MM.1S (cell line): ENCODE measurements around the gene MYZAP.

Source experiments
- DNase-seq: peaks from one replicate; pipeline ENCODE4 v3.0.0-alpha.2; 2015
- H2AFZ ChIP-seq: fragments of 300-600 bp; sonication (generic); 2 replicates; pipeline ENCODE4 v1.6.0; 2016; ENCODE audit warnings: antibody characterized with exemption, low read length
- H3F3A ChIP-seq: fragments of 300-600 bp; sonication (generic); 2 replicates; pipeline ENCODE4 v1.6.1; 2016; ENCODE audit warnings: mild to moderate bottlenecking, antibody characterized with exemption, low read length, moderate library complexity, mixed read lengths; ENCODE audit not compliant: insufficient read depth
- H3K27ac ChIP-seq: fragments of 300-600 bp; sonication (generic); 2 replicates; pipeline ENCODE4 v1.5.1; 2016; ENCODE audit warnings: mild to moderate bottlenecking, low read length
- H3K27me3 ChIP-seq: fragments of 300-600 bp; sonication (generic); replicated peaks from 2 replicates; pipeline ENCODE4 v1.6.0; 2016; ENCODE audit warnings: low read length; ENCODE audit not compliant: insufficient read depth
- H3K36me3 ChIP-seq: fragments of 300-600 bp; sonication (generic); replicated peaks from 2 replicates; pipeline ENCODE4 v1.6.1; 2016; ENCODE audit warnings: mild to moderate bottlenecking, low read length, mixed read lengths; ENCODE audit not compliant: insufficient read depth
- H3K4me1 ChIP-seq: fragments of 300-600 bp; sonication (generic); 2 replicates; pipeline ENCODE4 v1.6.1; 2016; ENCODE audit warnings: low read length, mixed read lengths
- H3K4me2 ChIP-seq: fragments of 300-600 bp; sonication (generic); 2 replicates; pipeline ENCODE4 v1.6.0; 2016; ENCODE audit warnings: low read depth, low read length
- H3K4me3 ChIP-seq: fragments of 300-600 bp; sonication (generic); 2 replicates; pipeline ENCODE4 v1.5.1; 2016; ENCODE audit warnings: low read length, mixed read lengths
- H3K79me2 ChIP-seq: fragments of 300-600 bp; sonication (generic); 2 replicates; pipeline ENCODE4 v1.6.1; 2016; ENCODE audit warnings: mixed run types, low read length, mixed read lengths
- H3K9ac ChIP-seq: fragments of 300-600 bp; sonication (generic); 2 replicates; pipeline ENCODE4 v1.6.1; 2016; ENCODE audit warnings: low read length, mixed read lengths
- H3K9me2 ChIP-seq: fragments of 300-600 bp; sonication (generic); replicated peaks from 2 replicates; pipeline ENCODE4 v1.6.1; 2016; ENCODE audit warnings: mild to moderate bottlenecking, low read length, mixed read lengths; ENCODE audit not compliant: insufficient read depth
- H3K9me3 ChIP-seq: fragments of 300-600 bp; sonication (generic); replicated peaks from 2 replicates; pipeline ENCODE4 v1.6.1; 2016; ENCODE audit warnings: mild to moderate bottlenecking, low read length, mixed read lengths; ENCODE audit not compliant: insufficient read depth
- H4K20me1 ChIP-seq: fragments of 300-600 bp; sonication (generic); 2 replicates; pipeline ENCODE4 v1.6.1; 2016; ENCODE audit warnings: mild to moderate bottlenecking, low read length, moderate library complexity, mixed read lengths; ENCODE audit not compliant: insufficient read depth
- CTCF ChIP-seq: fragments of 300-600 bp; sonication (generic); IDR thresholded peaks from 2 replicates; pipeline ENCODE4 v1.5.1; 2016; ENCODE audit warnings: antibody characterized with exemption, low read length, mixed read lengths
- EZH2 ChIP-seq: fragments of 300-600 bp; sonication (generic); optimal IDR thresholded peaks from 2 replicates; pipeline ENCODE3; 2017; ENCODE audit warnings: low read depth, mild to moderate bottlenecking, antibody characterized with exemption, low read length, mixed read lengths
- EZH2phosphoT487 ChIP-seq: fragments of 300-600 bp; sonication (generic); IDR thresholded peaks from 2 replicates; pipeline ENCODE4 v1.6.1; 2018; ENCODE audit warnings: antibody characterized with exemption, low read length

Gene MYZAP

GRCh38 chr15:57727031-57727430, 135.3 kb downstream of the MYZAP start:
- DNase-seq: no peak
- H4K20me1 ChIP-seq: no peaks in the 10 kb centered on the region

GRCh38 chr15:57728436-57728835, 136.7 kb downstream of the MYZAP start:
- H3K4me1 ChIP-seq: no peaks in the 10 kb centered on the region
- no peaks in the 10 kb centered on the region for H3K36me3 ChIP-seq
- H3K27ac ChIP-seq: no peak overlapping the region
- no peak for TF ChIP-seq EZH2
- TF ChIP-seq CTCF: no peak
- TF ChIP-seq EZH2phosphoT487: no peak
- H3F3A ChIP-seq: no peaks in the 10 kb centered on the region
- no peaks in the 10 kb centered on the region for H3K27me3 ChIP-seq
- H3K4me3 ChIP-seq: no peak overlapping the region
- H3K4me2 ChIP-seq: no peak overlapping the region
- no peaks in the 10 kb centered on the region for H3K79me2 ChIP-seq
- no peaks in the 10 kb centered on the region for H3K9me2 ChIP-seq
- DNase-seq: no peak
- H2AFZ ChIP-seq: no peak overlapping the region
- no peaks in the 10 kb centered on the region for H3K9me3 ChIP-seq
- H3K9ac ChIP-seq: no peak overlapping the region
- no peaks in the 10 kb centered on the region for H4K20me1 ChIP-seq

More at GRCh38 chr15:57727031-57727430, 135.3 kb downstream of the MYZAP start:
- Histone ChIP-seq H2AFZ (no peak overlapping the region), H3K27me3 (no peaks in the 10 kb centered on the region), H3K4me3 (no peak overlapping the region), H3K9me3 (no peaks in the 10 kb centered on the region), H3K27ac (no peak overlapping the region), H3K9me2 (no peaks in the 10 kb centered on the region), H3K4me1 (no peaks in the 10 kb centered on the region), H3F3A (no peaks in the 10 kb centered on the region), H3K4me2 (no peak overlapping the region), H3K36me3 (no peaks in the 10 kb centered on the region), H3K79me2 (no peaks in the 10 kb centered on the region), H3K9ac (no peak overlapping the region)
- TF ChIP-seq CTCF: no peak
- no peak for TF ChIP-seq EZH2phosphoT487
- TF ChIP-seq EZH2: no peak

GRCh38 chr15:57730876-57731275, 139.2 kb downstream of the MYZAP start:
- Histone ChIP-seq H3K9ac (no peak overlapping the region), H3F3A (no peaks in the 10 kb centered on the region), H4K20me1 (no peaks in the 10 kb centered on the region), H3K36me3 (no peaks in the 10 kb centered on the region), H3K79me2 (no peaks in the 10 kb centered on the region), H3K27ac (no peak overlapping the region), H3K27me3 (no peaks in the 10 kb centered on the region), H3K4me1 (no peaks in the 10 kb centered on the region), H3K4me2 (no peak overlapping the region), H3K9me3 (no peaks in the 10 kb centered on the region), H3K4me3 (no peak overlapping the region), H3K9me2 (no peaks in the 10 kb centered on the region), H2AFZ (no peak overlapping the region)
- TF ChIP-seq CTCF: no peak
- no peak for TF ChIP-seq EZH2
- no peak for TF ChIP-seq EZH2phosphoT487
- no peak for DNase-seq
